H7 (cell line): ENCODE results near the gene INHBA. TPM values are rescaled to one million over a fixed set of nuclear protein-coding genes. Genes with fewer than 3 reads are reported as not detected.

Experiments
- DNase-seq: peaks from one replicate; pipeline ENCODE4 v3.0.0; 2012
- H3K27me3 ChIP-seq: 2 replicates; pipeline ENCODE4 v1.6.0; 2011; ENCODE audit warnings: mild to moderate bottlenecking, low read length; ENCODE audit not compliant: control insufficient read depth, insufficient read depth
- H3K36me3 ChIP-seq: replicated peaks from 2 replicates; pipeline ENCODE4 v1.5.1; 2011; ENCODE audit warnings: low read length; ENCODE audit not compliant: control insufficient read depth, insufficient read depth
- H3K4me3 ChIP-seq: 2 replicates; pipeline ENCODE4 v1.5.1; 2011; ENCODE audit warnings: low read depth, mild to moderate bottlenecking, control low read depth, low read length, moderate library complexity; ENCODE audit not compliant: insufficient read depth
- total RNA-seq: library from RNA; depleted of rRNA; stranded (reverse); fragments of >200 nt; shearing (Covaris generic); gene quantifications from 2 replicates; pipeline ENCODE4 v1.2.3, GENCODE V29; 2014

The INHBA gene
- total RNA-seq, 1 experiment from 2014 or later: 0.07 TPM

DNA sequence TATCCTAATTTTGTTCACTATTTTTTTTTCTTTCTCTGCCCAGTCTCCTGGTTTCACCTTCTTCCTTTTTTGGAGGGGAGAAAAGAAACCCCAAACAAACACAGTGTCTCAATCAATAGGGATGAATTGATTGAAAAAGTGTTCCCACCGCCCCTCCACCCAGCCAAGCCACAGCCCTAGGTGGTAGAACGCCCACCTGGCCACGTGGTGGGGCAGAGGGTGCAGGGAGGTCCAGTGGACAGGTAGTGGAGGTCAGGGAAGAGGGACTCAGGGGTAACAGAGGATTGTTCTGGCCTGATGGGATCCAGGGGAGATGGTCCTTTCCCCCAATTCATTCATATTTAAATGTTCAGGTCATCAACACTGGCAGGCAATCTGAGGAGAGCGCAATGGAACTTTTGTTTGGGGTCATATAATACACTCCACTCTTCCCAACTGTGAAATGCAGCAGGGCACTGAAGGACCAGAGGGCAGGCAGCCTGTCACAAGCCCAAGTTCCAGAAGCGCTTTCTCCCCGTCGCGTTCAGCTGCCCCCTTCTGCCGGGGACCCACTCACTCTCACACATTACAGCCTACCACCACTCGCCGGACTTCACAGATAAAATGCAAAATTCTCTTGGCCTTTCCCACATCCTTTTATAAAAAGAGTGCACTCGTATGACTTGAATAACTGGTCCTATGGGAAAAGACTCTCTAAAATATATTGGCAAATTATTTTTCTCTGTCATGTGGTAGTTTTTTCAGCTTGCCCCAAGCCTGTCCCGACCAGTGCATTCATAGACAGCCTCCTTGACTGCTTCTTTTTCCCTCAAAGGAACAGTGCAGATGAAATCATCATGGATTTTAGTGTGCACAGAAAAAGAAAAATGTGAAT, 1.6 kb downstream of the INHBA start:
- peak; percentile 50 for DNase-seq
- Histone ChIP-seq H3K27me3 (peaks cover 21% of the 10 kb centered on the region), H3K36me3 (no peaks in the 10 kb centered on the region), H3K4me3 (peak overlapping the region; percentile 18)

DNA sequence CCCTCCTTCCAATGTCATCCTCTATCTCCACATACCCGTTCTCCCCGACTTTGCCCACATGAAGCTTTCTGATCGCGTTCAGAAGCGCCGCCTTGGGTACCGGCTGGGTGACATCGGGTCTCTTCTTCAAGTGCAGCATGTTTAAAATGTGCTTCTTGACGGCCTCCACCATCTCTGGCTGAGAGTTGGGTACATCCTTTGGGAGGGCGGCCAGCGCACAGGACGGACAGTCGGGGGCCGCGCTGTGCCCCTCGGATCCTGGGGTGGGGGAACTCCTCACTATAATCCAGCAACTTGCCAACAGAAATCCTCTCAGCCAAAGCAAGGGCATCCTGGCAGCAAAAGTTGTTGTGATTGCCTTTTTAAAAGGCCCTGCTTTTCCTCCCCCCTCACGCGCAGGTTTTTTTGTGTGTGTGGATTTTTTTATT, 2.8 kb downstream of the INHBA start:
- peaks cover 11% of the 10 kb centered on the region for H3K27me3 ChIP-seq
- DNase-seq: no peak
- peak overlapping the region; percentile 36 for H3K4me3 ChIP-seq
- H3K36me3 ChIP-seq: no peaks in the 10 kb centered on the region

DNA sequence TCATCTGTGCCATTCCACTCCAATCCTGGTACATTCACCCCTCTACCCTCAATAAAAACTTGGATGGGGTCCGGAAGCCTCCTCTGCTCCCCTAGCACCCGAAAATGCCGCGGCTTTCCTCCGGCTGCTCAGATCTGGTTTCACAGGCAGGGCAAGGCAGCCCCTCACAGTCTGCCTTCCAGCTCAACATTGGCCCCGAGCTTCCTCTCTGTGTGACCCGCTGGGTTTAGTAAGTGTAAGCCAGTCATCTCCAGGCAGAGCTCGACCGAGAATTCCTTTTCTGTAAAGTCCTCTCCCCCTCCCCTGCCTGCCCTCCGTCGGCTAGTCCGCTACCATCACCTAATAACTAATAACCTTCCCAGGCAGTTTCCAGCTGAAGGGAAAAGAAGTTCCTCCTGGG, 3.4 kb downstream of the INHBA start:
- peak overlapping the region; percentile 36 for H3K4me3 ChIP-seq
- no peaks in the 10 kb centered on the region for H3K36me3 ChIP-seq
- peaks cover 11% of the 10 kb centered on the region for H3K27me3 ChIP-seq
- peak; percentile 51 for DNase-seq

DNA sequence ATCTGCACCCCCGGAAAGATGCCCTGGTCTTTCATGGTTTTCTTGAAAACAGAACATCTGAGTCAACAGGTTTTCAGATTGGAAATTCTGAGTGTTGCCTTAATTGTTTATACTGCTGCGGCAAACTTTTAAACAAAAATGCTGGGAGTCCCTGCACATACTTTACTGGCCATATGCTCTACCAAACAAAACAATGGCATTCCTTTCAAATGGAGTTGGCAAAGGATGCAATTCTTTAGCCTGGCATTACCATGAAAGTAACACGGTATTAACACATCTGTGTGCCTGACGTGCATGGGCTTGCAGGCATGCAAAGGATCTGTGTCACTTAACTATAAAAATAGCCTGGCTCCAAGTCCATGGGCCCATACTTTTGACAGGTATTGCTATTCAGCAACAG, 4.2 kb downstream of the INHBA start:
- H3K4me3 ChIP-seq: no peak overlapping the region
- DNase-seq: no peak

GRCh38 chr7:41698114-41698513, 4.8 kb downstream of the INHBA start:
- no peak for DNase-seq
- Histone ChIP-seq H3K27me3 (peaks cover 11% of the 10 kb centered on the region), H3K36me3 (no peaks in the 10 kb centered on the region), H3K4me3 (no peak overlapping the region)

More for the DNA sequence above, 4.2 kb downstream of the INHBA start:
- Histone ChIP-seq H3K27me3 (peaks cover 11% of the 10 kb centered on the region), H3K36me3 (no peaks in the 10 kb centered on the region)

- Histone ChIP-seq H3K4me3 (no peak overlapping the region), H3K27me3 (peaks cover 9% of the 10 kb centered on the region), H3K36me3 (no peaks in the 10 kb centered on the region)
- peak; percentile 68 for DNase-seq
Measured at GRCh38 chr7:41696323-41696916, 6.5 kb downstream of the INHBA start.

- no peaks in the 10 kb centered on the region for H3K36me3 ChIP-seq
- H3K27me3 ChIP-seq: peaks cover 9% of the 10 kb centered on the region
- no peak overlapping the region for H3K4me3 ChIP-seq
- no peak for DNase-seq
Measured at GRCh38 chr7:41695661-41696322, 7.1 kb downstream of the INHBA start.

- H3K36me3 ChIP-seq: no peaks in the 10 kb centered on the region
Measured at GRCh38 chr7:41694495-41694894, 8.4 kb downstream of the INHBA start.

DNA sequence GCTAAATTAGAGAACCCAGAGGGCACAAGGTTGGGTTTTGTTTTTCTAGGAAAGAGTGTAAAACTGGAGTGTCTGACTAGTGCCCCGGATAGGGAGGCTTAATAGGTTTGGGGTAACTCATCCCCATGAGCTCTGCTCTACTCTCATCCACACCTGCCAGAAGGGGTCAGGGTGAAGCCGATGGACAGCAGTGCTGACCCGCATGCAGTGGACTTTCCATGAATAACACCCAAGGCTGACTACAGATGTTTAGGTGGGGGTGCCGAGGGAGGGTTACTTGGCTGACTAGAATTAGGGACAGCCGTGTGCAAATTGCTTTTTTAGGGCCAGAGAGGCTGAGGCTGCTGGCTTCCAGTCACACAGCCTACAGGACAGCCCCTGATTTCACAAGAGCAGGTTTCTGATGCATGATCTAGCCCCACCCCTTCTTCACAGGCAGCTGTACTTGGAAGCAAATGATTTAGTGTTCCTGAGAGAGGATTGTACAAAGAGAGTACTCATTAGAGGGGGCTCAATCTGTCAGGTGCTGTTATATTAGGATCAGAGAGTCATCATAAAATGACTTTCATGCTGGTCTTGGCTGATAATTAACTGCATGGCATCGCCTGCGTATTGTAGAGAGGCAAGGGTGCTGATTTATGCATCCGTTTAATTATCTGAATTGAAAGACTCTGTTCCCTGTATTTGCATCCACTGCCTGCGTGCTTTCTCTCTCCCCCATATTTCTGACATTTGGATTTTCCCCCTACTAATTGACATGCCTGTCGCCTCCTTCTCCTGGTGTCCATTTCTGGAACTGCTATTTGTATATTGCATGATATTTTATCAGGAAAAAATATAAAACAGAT, 9.5 kb downstream of the INHBA start:
- Histone ChIP-seq H3K4me3 (no peak overlapping the region), H3K36me3 (no peaks in the 10 kb centered on the region), H3K27me3 (no peaks in the 10 kb centered on the region)
- DNase-seq: no peak

More at GRCh38 chr7:41694495-41694894, 8.4 kb downstream of the INHBA start:
- Histone ChIP-seq H3K27me3 (peaks cover 4% of the 10 kb centered on the region), H3K4me3 (no peak overlapping the region)
- DNase-seq: no peak

- DNase-seq: no peak
- H3K4me3 ChIP-seq: no peak overlapping the region
- no peaks in the 10 kb centered on the region for H3K27me3 ChIP-seq
- no peaks in the 10 kb centered on the region for H3K36me3 ChIP-seq
Measured at GRCh38 chr7:41692251-41692650, 10.6 kb downstream of the INHBA start.

- DNase-seq: no peak
- Histone ChIP-seq H3K4me3 (no peak overlapping the region), H3K27me3 (no peaks in the 10 kb centered on the region), H3K36me3 (no peaks in the 10 kb centered on the region)
Measured at GRCh38 chr7:41691286-41692190, 11.4 kb downstream of the INHBA start.

DNA sequence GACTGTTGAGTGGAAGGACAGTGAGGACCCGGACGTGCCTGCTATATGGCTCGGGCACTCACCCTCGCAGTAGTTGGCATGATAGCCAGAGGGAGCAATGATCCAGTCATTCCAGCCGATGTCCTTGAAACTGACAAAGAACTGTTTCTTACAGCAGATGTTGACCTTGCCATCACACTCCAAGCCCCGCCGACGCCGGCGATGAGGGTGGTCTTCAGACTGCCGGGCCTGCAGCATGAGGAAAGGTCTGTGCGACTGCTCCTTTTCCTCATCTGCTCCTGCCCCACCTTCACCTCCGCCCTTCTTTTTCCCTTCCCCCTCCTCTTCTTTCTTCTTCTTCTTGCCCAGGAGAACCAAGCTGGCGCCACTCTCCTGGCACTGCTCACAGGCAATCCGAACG, 13.1 kb downstream of the INHBA start:
- no peaks in the 10 kb centered on the region for H3K27me3 ChIP-seq
- no peak overlapping the region for H3K4me3 ChIP-seq
- no peak for DNase-seq
- no peaks in the 10 kb centered on the region for H3K36me3 ChIP-seq

DNA sequence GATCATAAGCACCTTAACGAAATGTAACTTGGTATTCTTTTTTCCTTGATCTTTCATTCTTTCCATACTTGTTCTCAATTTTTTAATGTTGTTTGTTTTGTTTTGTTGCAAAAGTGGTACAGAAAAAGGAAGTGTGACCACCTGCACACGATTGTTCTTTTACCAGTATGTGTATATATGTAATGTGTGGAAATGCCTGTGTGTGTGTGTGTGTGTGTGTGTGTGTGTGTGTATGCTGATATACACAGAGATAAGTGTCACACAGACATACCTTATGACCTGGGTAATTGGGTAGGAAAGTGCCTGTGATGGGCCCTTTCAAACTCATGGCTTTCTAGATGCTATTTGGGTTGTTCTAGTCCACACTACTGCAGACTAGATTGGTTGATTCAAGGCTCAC, 14.0 kb downstream of the INHBA start:
- Histone ChIP-seq H3K36me3 (no peaks in the 10 kb centered on the region), H3K27me3 (no peaks in the 10 kb centered on the region), H3K4me3 (no peak overlapping the region)
- DNase-seq: no peak
